GM12891 (cell line): ENCODE measurements around the gene MGAT5.

Experiments
- POLR2A ChIP-seq: IDR thresholded peaks from 2 replicates; pipeline ENCODE4 v1.6.1; 2011; ENCODE audit warnings: low read depth, low read length, control low read depth
- POLR2AphosphoS5 ChIP-seq: IDR thresholded peaks from 2 replicates; pipeline ENCODE4 v1.6.1; 2011; ENCODE audit warnings: low read depth, low read length, control low read depth
- POU2F2 ChIP-seq: IDR thresholded peaks from 2 replicates; pipeline ENCODE4 v1.6.1; 2011; ENCODE audit warnings: low read depth, mild to moderate bottlenecking, control low read depth, low read length, moderate library complexity
- SPI1 ChIP-seq: IDR thresholded peaks from 2 replicates; pipeline ENCODE4 v1.6.1; 2011; ENCODE audit warnings: low read depth, low read length, control low read depth
- TAF1 ChIP-seq: IDR thresholded peaks from 2 replicates; pipeline ENCODE4 v1.6.1; 2011; ENCODE audit warnings: low read depth, low read length, control low read depth

GRCh38 chr2:134253117-134253704 lies 661 bp upstream of the MGAT5 start:
- TF ChIP-seq POLR2AphosphoS5 (0 out of 2 replicates have a peak, but pooled peaks have one; percentile 19), TAF1 (no peak), POLR2A (no peak), SPI1 (peak; percentile 35; the same call in 1 of the 2 replicates), POU2F2 (peak; percentile 52; the same call in 1 of the 2 replicates)
